ENCODE data around the gene PARP8.

PARP8 gene

DNA sequence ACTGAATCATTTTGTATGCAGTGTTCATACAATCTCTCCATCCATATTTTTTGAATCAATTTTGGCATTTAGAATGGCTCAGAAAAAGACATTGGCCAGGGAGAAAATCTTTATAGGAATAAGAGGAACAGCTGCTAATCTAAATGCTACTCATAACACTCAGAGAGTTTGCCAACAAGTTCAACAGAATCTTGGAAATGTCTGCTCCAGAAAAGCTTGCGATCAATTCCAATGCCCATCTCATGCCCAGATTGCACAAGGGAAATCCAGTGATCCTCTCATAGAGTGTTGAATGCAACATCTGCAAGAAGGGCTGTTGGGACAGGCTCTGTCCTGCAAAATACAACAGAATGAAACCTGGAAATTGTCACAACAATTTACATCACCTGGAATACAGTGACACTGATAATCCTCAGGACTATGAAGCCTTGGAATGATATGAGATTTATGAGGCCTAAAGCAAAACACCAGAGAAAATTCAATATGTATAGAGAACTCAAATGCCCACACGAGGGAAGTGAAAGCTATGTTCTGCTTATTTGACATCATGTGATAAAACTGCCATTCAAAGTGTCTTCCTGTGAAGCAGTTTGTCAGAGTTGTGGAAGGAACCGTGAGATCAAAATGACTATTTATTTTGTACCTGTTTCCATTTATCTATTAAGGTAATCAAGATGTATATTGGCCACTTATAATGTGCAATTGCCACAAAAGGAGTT is 190.1 kb downstream of the PARP8 start:
- no peak for DNase-seq

DNA sequence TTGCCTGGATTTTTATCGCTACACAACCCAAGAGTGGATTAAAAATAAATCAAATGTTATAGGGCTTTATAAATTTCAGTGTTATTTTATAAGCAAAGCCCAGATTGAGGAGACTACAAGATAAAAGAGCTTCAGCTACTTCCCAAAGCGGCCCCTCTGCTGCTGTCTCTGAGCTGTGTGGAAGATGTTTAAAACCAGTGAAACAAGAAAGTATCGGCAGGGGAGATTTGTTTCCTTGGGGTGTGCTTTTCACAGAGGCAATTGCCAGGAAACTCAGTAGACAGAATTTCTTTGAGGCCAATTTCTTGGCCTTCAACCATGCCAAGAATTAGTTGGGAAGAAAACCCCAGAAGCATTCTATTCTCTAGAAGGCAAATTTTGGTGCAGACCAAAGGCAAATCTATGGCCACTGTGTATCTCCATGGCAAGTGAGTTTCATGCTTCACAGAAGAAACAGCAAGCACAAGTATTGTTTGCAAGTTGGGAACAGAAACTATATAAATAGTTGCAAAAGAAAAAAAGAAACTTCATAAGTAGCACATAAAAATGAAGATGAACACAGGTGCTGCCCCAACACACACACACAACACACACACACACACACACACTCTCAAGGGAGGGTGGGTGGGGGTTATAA is 197.2 kb downstream of the PARP8 start:
- no peak for DNase-seq

DNA sequence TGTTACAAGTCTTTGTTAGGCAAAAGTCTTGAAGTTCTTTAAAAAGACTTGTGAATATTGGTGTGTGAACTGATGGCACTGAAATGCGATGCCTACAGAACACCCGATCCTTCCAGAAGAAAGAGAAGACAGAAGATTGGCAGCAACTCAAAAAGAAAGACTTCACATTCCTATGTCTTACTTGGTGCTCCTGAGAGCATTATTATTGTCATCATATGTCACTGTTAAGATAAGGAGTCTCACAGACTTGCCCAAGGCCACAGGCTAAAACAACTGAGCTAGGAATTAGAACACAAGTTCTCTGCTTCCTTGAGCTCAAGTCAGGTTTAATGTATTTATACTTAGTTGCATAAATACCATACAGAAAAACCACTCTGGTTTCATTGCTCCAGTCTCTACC is 198.0 kb downstream of the PARP8 start:
- no peak for DNase-seq

DNA sequence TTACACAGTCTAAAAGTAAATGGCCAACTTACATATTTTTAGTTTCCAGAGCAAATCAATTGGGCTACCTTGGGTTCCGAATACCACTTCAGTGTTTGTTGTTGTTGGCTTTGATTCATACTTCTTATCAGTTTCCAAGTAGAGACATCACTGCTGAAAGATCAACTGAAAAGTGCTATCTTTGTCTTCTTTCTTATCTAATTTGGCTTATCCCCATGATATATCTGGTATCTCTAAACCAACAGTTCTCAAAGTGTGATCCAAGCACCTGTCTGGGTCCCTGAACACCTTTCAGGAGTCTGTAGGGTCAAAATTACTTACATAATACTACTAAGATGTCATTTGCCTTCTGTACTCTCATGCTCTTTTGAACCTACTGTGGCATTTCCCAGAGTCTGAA is 200.0 kb downstream of the PARP8 start:
- no peak for DNase-seq

DNA sequence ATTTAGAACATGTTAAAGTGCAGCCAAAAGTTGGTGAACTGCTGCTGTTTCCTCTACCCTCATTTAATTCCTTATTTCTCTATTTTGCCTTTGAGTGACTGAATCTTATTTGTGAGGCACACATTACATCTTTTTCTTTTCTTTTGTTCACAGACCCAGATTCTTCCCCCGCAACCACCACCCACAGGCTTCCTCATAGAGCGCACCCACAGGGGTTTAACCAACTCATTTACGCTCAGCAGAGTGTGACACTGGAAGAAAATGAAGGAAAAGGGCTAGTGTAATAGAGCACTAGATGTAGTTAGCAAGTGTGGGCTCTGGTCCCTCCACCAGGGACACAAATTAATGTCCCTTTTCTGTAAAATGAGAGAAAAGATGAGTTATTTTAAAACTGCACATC is 200.7 kb downstream of the PARP8 start:
- no peak for DNase-seq

DNA sequence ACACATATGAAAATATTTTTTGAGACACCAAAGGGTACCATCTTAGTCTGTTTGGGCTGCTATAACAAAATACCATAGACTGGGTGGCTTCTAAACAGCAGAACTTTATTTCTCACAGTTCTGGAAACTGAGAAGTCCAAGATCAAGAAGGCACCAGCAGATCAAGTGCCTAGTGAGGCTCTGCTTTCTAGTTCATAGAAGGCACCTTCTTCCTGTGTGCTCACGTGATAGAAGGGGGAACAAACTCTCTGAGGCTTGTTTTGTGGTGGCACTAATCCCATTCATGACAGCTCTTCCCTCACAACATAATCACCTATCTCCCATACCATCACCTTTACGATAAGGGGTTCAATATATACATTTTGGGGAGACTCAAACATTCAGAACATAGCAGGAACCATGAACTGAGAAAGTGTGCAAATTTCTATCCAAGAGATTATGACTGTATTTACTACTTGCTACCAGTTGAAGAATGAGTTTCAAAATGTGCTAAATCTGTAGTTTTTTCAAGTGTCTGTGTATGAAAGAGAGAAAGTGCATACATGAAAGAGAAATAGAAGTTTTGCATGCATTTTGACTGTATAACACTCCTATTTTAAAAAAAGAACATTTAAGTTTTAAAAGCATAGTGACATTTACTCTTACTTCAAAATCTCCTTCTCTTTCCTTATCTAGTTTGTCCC is 207.3 kb downstream of the PARP8 start:
- DNase-seq: no peak

DNA sequence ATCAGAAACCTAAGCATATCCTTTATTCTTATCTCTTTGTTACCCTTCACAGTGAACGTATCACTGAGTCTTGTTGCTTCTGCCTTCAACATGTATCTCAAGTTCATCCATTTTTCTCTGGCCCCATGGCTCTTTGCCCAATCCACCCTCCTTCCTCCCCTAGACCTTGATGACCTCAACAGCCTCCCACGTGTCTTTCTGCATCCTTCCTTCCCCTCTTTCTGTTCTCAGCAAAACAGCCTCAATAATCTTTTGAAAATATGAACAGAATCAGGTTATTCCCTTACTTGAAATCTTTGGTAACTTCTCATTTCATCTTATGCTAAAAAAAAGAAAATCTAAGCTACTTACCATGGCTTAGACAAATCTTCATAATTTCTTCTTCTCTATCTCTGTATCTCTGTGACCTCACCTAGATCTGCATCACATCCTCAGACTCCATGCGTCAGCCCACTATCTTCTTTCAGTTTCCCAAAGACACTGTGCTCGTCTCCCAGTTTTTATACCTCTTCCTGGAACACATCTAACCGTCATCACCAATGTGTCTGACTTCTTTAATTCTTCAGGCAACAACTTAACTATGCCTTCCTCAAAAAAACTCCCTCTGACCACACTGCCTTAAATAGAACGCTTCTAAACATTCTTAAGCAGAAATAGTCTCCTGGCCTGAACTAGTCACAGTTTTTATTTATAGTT is 208.0 kb downstream of the PARP8 start:
- DNase-seq: no peak

DNA sequence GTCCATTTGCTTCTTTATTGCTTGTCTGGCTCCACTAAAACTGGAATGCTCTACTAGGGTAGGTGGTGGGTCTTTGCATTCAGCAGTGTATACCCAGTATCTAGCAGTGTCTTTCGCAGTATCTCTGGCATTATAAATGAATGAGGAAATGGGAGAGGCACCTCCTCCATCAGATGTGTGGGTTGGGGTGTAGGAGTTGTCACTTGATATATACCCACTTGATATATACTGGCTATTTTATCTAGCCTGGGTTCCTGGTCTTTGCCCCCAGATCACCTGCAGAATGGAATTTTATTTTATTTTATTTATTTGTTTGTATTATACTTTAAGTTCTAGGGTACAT is 208.5 kb downstream of the PARP8 start:
- no peak for DNase-seq

DNA sequence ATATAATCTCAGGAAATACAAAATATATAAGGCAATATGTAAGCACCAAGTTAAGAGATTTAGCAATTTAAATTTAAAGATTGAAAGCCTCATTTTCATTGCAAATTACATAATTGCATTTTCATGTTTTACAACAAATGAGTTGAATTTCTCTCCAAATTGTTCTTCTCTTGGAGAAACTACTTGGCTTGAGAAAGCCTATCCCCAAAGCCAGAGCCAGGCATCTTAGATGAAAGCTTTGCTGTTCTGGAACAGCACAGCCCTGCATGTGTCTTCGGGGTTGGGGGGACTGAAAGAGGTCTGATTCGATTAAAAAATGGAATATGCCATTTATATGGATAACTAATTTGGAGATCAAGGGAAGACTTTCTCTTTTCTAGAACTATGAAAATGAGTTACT is 212.0 kb downstream of the PARP8 start:
- DNase-seq: no peak

DNA sequence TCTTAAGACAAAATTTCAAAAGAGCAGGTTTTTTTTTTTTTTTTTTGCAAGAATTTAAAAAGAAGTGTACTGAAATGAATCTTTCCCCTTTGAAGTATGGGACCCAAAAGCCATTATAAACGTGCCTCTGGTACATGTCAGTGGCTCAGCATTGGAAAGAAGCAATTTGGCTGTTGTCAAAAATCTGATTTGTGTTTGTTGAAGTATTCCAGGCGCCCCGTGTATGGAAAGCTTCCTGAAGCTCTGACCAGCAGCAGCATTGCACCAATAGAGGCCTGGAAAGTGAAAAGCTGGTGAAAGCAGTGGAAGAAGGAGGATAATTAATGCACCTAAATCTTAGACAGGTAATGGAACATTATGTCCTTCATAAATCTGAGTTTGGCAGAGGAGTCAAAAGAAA is 215.0 kb downstream of the PARP8 start:
- DNase-seq: no peak

DNA sequence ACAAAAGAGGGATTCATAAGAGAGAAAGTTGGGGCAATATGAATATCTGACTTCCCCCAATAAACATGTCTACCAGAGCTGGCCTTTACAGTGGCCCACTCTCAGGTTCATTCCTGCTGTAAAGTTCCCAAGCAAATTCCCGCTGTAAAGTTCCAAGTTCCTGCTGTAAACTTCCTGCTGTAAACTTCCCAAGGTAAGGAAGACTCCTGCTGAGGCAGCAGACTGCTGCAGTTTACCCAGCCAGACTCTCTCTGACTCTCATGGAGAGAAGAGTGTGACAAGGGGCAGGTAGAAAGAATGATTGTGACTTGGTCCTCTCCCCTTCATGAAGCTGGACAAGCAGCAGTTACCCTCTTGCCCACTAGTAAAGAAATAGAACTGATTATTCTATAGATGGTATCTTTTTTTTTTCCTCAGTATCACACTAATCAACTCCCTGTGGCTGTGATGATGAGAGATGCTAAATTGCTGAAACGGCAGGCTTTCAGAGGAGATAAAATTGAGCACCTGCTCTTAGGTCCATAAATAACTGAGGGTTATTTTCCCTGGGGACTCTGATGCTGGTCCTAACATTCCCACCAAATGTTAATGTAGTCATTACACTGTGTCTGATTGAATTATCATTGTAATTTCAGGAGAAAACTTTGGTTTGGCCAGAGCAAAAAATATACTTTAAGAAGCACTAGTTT is 220.4 kb downstream of the PARP8 start:
- DNase-seq: no peak

DNA sequence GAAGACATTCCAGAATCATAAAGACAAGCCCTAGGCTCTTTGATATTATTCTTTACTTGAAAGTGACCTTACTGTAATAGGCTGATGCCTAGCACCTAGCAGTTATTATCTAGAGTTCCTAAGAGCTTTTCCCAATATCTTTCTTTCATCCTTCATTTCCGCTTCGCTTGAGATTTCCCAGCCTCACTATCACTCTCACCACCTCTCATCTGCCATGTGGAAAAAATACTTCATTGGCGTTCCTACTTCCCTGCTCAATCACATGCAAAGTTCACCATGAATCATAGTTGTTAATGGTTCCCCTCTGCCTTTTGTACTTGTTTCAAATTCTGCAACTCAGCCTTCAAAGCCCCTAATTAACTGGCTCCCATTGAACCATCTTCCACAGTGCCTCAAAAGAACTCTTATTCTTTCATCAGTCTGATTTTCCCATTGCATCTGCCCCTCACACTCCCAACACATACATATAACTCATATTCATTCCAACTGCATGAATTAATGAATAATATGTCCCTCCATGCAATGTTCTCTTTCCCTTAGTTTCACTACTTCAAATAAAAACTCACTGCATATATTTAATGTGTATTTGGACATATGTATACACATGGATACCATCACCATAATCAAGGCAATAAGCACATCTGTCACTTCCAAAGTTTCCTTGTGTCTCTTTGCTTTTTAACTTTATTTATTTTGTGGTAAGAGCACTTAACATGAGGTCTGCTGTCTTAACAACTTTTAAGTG is 221.6 kb downstream of the PARP8 start:
- DNase-seq: no peak

DNA sequence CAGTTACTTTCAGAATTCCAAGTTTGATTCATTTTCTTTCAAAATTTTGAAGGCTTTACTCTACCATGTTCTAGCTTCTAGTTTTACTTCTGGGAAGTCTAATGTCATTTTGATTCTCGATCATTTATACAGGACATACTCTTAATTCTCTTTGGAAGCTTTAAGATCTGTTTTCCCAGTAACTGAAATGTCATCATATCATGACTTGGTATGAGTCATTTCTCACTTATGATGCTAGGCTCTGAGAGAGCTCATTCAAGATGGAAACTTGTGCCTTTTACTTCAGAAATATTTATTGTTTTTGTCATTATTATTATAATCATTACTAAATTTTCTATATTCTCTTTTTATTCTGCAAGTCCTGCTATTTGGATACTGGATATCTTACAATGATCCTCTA is 222.3 kb downstream of the PARP8 start:
- no peak for DNase-seq

DNA sequence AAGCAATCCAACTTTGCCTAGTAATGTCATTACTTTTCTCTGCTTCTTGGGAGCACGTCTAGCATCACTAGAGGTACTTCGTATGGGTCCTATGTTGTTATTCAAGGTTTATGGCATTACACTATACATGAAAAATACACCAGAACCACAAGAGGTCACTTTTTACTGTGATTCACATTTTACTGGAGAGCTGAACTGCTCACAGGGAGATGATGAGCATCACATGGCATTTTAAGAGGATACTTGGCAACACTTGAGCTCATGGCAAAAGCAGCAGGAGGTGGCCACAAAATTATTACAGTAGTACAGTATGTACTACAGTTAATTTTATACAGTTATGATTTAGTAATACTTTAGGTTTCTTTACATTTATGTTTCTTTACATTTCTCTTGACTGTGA is 223.4 kb downstream of the PARP8 start:
- DNase-seq: no peak
